ENCODE results near the gene ECM1. TPM values are rescaled to one million over a fixed set of nuclear protein-coding genes. Genes with fewer than 3 reads are reported as not detected.
A peak's percentile ranks its signal among the peaks of the same experiment; 100 is the strongest.

Gene ECM1
- total RNA-seq, 1 experiment from 2014 or later, result 1.7 TPM

- no peaks in the 10 kb centered on the region for H3K27me3 Mint-ChIP-seq (ENCODE audit: insufficient read depth, unreplicated experiment)
- intact Hi-C loops (cut with micrococcal nuclease), result no loop called here
- H3K36me3 Mint-ChIP-seq (ENCODE audit: insufficient read depth, unreplicated experiment), result peaks cover 29% of the 10 kb centered on the region
- BruUV-seq (replicated peaks), result no TSS peak
- H3K9me3 Mint-ChIP-seq (ENCODE audit: unreplicated experiment), result no peaks in the 10 kb centered on the region
- no peak overlapping the region for H3K4me3 Mint-ChIP-seq (ENCODE audit: unreplicated experiment)
- peaks cover 6% of the 10 kb centered on the region for H3K4me1 Mint-ChIP-seq (ENCODE audit: insufficient read depth, unreplicated experiment)
- ChIA-PET CTCF (interaction anchor here (1.4 kb wide), 1 partner anchor 55 kb away, joined by 3 read pairs; no protein-coding TSS in a partner anchor), POLR2A (interaction anchor here (1.8 kb wide), 1 partner anchor 10 kb away, joined by 7 read pairs; the partner anchor contains the start of gene TARS2)
- no peak for TF ChIP-seq CTCF (IDR thresholded peaks at IDR 0.05; ENCODE audit: unreplicated experiment)
- H3K27ac Mint-ChIP-seq (ENCODE audit: low read depth, unreplicated experiment), result no peak overlapping the region
- no peak for DNase-seq (ENCODE audit: unreplicated experiment)
Observed at GRCh38 chr1:150476754-150477153, 31.2 kb upstream of the ECM1 start.

GRCh38 chr1:150477320-150477719, 30.6 kb upstream of the ECM1 start:
- Mint-ChIP-seq H3K27me3 (ENCODE audit: insufficient read depth, unreplicated experiment) (no peaks in the 10 kb centered on the region), H3K36me3 (ENCODE audit: insufficient read depth, unreplicated experiment) (peaks cover 23% of the 10 kb centered on the region), H3K4me1 (ENCODE audit: insufficient read depth, unreplicated experiment) (peaks cover 6% of the 10 kb centered on the region), H3K27ac (ENCODE audit: low read depth, unreplicated experiment) (no peak overlapping the region), H3K4me3 (ENCODE audit: unreplicated experiment) (no peak overlapping the region), H3K9me3 (ENCODE audit: unreplicated experiment) (no peaks in the 10 kb centered on the region)
- POLR2A ChIA-PET, result interaction anchor here (0.7 to 1.0 kb wide), 3 partner anchors 10 to 623 kb away, joined by 4 to 5 read pairs (median 5); partner anchors contain the start of genes MINDY1 and TARS2
- intact Hi-C loops (cut with micrococcal nuclease), result no loop called here
- DNase-seq (ENCODE audit: unreplicated experiment), result no peak
- BruUV-seq (replicated peaks), result no TSS peak
- CTCF ChIA-PET, result interaction anchor here (0.6 kb wide), 1 partner anchor 775 kb away, joined by 3 read pairs; no protein-coding TSS in a partner anchor
- no peak for TF ChIP-seq CTCF (IDR thresholded peaks at IDR 0.05; ENCODE audit: unreplicated experiment)

- Mint-ChIP-seq H3K4me3 (ENCODE audit: unreplicated experiment) (no peak overlapping the region), H3K27ac (ENCODE audit: low read depth, unreplicated experiment) (no peak overlapping the region), H3K36me3 (ENCODE audit: insufficient read depth, unreplicated experiment) (peaks cover 19% of the 10 kb centered on the region), H3K27me3 (ENCODE audit: insufficient read depth, unreplicated experiment) (no peaks in the 10 kb centered on the region), H3K9me3 (ENCODE audit: unreplicated experiment) (no peaks in the 10 kb centered on the region), H3K4me1 (ENCODE audit: insufficient read depth, unreplicated experiment) (peaks cover 6% of the 10 kb centered on the region)
- peak; percentile 26 for DNase-seq (ENCODE audit: unreplicated experiment)
- intact Hi-C loops (cut with micrococcal nuclease), result no loop called here
- no TSS peak for BruUV-seq (replicated peaks)
- CTCF ChIA-PET, result interaction anchor here (0.6 kb wide), 1 partner anchor 774 kb away, joined by 3 read pairs; no protein-coding TSS in a partner anchor
- no peak for TF ChIP-seq CTCF (IDR thresholded peaks at IDR 0.05; ENCODE audit: unreplicated experiment)
- POLR2A ChIA-PET, result interaction anchor here (0.7 to 1.0 kb wide), 3 partner anchors 9 to 622 kb away, joined by 4 to 5 read pairs (median 5); partner anchors contain the start of genes MINDY1 and TARS2
Observed at GRCh38 chr1:150477733-150478132, 30.2 kb upstream of the ECM1 start.

- no peaks in the 10 kb centered on the region for H3K27me3 Mint-ChIP-seq (ENCODE audit: insufficient read depth, unreplicated experiment)
- H3K9me3 Mint-ChIP-seq (ENCODE audit: unreplicated experiment), result no peaks in the 10 kb centered on the region
- H3K4me1 Mint-ChIP-seq (ENCODE audit: insufficient read depth, unreplicated experiment), result peaks cover 6% of the 10 kb centered on the region
- no peak overlapping the region for H3K4me3 Mint-ChIP-seq (ENCODE audit: unreplicated experiment)
- BruUV-seq (replicated peaks), result no TSS peak
- TF ChIP-seq CTCF (IDR thresholded peaks at IDR 0.05; ENCODE audit: unreplicated experiment), result no peak
- H3K36me3 Mint-ChIP-seq (ENCODE audit: insufficient read depth, unreplicated experiment), result peaks cover 3% of the 10 kb centered on the region
- no peak for DNase-seq (ENCODE audit: unreplicated experiment)
- POLR2A ChIA-PET, result interaction anchor here (0.6 kb wide), 1 partner anchor 31 kb away, joined by 3 read pairs; no protein-coding TSS in a partner anchor
- H3K27ac Mint-ChIP-seq (ENCODE audit: low read depth, unreplicated experiment), result no peak overlapping the region
- CTCF ChIA-PET, result interaction anchor here (1.6 kb wide), 1 partner anchor 224 kb away, joined by 3 read pairs; no protein-coding TSS in a partner anchor
- intact Hi-C loops (cut with micrococcal nuclease), result no loop called here
Observed at GRCh38 chr1:150479370-150479769, 28.5 kb upstream of the ECM1 start.

All from MCF 10A (cell line).